GM18867 (cell line): Measurements from ENCODE around the gene TLE6.
A peak's percentile ranks its signal among the peaks of the same experiment; 100 is the strongest.
"Not testable (repeated sequence)": the region's sequence is repeated elsewhere in the genome, so short reads cannot be mapped to it uniquely, and the experiment has no call there.

ENCODE experiments used
- ATAC-seq: cut with Tn5 transposase; IDR thresholded peaks from one replicate; pipeline ENCODE4 v1.9.1; 2021; ENCODE audit warnings: mild to moderate bottlenecking, moderate library complexity; ENCODE audit not compliant: unreplicated experiment

TLE6 gene

DNA sequence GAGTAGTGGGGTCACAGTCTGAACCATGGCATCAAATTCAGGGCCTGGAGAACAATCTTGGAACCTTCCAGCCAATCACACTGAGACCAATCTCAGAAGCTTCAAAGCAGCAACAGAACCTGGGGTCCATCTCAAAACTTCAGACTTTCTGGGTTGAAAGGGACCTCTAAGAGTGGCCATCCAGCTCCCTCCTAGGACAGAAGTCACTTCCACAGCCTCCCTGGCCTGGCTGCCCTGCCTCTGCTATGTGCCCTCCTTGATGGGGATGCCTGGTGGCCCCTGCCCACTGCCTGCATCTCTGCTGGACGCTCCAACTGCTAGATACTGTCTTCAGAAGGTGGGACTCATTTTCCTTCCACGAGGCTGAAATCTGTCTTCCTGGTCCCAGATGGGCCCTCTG is 49.9 kb downstream of the TLE6 start:
- no peak for ATAC-seq

GRCh38 chr19:3027981-3028304 is 50.6 kb downstream of the TLE6 start:
- ATAC-seq: no peak

DNA sequence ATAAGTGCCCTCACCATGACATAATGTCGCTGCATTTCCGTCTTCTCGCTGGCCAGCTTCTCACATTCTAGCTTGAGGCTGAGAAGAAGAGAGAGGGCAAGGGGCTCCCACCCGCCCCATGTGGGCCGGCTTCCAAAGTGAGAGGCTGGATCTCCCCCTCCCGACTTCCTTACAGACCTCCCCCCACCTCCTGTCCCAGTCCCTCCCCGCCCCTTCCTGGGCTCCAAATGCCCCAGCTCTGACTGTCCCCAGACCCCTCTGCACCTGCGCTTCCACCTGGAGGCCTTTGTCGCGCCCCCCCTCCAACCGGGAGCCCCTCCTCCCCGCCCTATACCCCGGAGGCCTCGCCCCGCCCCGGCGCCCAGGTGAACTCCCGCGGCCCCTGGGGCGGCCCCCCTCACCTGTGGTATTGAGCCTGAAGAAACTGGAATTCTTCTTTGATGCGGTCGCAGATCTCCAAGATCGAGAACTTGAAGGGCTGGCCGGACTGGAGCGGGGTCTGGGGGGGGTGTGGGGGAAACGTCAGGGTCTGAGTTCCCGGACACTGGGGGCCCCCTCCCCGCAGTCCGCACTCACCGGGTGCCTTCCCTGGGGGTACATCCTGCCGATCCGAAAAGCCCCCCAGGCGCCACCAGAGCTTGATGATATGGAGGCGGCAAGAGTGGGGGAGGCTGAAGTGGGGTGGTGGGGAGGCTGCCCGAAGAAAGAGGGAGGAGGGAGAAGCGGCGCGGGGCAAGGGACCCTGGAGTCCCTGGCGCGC is 51.1 kb downstream of the TLE6 start:
- no peak for ATAC-seq

GRCh38 chr19:3029065-3029923 is 51.9 kb downstream of the TLE6 start, which contains the start of gene TLE2:
TSS of gene TLE2 (minus strand) at chr19:3029280. CDS start at chr19:3028904, 376 bp downstream.
- ATAC-seq: no peak

DNA sequence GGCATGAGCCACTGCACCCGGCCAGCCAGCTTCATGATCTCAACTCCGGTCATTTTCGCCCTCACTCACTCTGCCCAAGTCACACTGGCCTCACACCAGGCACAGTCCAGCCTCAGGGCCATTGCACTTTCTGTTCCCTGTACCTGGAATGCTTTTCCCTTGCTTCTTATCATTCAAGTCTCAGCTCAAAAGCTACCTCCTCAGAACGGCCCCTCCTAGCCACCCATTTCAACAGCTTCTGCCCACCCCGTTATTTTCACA is 54.2 kb downstream of the TLE6 start:
- no peak for ATAC-seq

- no peak for ATAC-seq
These were observed 56.4 kb downstream of the TLE6 start for GRCh38 chr19:3033595-3034405.

DNA sequence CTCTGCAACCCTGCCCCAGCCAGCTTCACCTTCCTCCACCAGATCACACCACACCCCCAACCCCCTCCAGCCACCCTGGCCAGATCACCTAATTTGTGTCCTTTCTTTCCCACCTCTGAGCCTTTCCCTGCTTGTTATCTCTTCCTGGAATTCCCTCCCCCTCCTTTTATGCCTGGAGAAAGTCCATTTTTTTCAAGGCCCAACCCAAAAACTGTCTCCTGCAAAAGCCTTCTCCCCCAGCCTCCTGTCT is 57.0 kb downstream of the TLE6 start:
- ATAC-seq: no peak

GRCh38 chr19:3034656-3035541 is 57.5 kb downstream of the TLE6 start:
- no peak for ATAC-seq

DNA sequence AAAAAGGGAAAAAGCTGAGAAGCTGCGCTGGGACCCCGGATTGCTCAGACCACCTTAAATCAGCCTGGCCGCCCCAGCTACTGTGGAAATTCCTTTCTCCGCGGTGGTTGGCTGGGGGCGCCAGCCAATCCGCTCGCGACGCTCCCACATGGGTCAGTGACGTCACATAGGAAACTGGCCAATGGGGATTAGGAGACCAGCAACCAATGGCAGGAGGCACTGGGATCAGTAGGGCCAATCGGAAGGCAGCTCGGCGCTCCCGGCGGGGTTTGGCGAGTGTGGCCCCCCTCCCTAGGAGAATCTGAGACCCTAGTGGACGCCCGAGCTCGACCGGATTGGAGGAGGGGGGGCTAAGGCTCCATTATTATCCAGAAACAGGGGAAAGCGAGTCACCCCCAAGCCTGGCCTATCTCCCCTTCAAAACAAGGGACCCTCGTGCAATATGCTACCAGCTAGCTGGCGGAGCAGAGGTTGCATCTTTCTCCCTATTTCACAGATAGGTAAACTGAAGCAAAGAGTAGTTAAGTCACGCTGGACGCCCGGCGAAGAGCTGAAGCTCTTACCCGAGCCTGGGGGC is 58.3 kb downstream of the TLE6 start:
- ATAC-seq: peak; percentile 85

DNA sequence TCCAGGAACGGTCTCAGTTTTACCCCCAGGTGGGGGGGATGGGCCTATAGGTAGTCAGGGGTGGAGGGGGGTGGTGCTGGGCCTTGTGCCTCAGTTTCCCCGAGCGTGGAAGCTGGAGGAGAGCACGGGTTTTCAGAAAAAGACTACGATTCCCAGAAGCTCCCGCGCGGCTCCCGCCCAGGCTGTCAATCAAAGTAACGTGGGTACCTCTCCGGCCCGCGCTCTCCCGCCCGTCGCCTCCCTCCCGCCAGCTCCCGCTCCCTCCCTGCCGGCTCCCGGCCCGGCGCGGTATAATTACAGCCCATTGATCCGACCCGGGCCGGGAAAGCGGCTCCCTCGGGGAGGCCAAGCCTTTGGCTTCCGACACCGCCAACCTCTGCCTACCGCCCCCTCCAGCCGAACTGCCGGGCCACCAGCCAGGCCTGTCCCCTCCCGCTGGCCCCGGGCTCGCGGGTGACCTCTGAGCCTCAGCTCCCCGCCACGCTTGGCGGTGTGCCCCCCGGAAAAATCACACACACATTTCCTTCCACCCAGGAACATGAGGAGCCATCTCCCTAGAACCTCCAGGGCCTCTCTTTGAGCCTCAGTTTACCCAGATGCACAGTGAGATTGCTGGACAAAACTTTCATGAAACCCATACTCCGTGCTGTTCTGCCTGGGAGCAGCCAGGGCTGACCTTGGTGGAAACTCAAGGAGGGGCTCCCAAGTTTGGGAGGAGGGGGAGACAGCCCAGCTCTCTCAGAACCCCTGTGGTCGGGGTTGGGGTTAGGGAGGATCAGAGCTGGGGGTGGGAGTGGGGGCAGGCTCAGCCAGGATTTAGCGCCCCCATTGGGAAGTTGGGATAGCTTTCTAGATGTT is 59.0 kb downstream of the TLE6 start:
- peak; percentile 43 for ATAC-seq

- not testable (repeated sequence) for ATAC-seq
These were observed 59.7 kb downstream of the TLE6 start for GRCh38 chr19:3036977-3037544.

- no peak for ATAC-seq
These were observed 60.9 kb downstream of the TLE6 start for GRCh38 chr19:3038214-3038613.

DNA sequence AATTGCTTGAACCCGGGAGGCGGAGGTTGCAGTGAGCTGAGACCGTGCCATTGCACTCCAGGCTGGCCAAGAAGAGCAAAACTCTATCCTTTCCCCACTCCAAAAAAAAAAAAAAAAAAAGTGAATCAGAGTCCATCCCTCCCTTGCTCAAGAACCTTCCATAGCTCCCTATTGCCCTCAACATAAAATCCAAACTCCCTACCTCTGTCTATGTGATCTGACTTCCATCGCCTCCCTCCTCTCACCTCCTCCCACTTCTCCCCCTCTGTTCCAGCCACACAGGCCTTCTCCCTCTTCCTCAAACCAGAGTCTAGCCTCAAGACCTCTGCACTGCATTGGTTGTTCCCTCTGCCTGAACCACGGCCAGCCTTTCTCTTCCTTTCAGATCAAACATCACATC is 61.8 kb downstream of the TLE6 start:
- no peak for ATAC-seq

DNA sequence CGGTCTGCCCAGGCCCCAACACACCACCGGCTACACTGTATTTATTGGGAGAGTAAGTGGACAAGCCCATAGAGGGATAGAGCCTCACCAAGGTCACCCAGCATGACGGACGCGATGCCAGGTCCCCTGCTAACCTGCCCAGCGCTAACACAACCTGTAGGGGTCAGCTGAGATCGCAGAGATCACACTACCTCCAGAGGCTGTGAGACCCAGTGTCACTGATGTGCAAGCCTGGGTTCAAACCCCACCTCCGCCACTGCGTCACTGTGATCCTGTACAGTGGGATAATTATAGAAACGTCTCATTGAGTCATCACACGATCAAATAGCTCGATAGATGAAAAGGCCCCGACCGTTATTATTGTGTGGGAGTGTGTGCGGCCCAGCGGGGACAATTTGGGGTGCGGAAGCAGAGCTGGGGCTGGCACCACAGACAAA is 62.3 kb downstream of the TLE6 start:
- ATAC-seq: no peak

DNA sequence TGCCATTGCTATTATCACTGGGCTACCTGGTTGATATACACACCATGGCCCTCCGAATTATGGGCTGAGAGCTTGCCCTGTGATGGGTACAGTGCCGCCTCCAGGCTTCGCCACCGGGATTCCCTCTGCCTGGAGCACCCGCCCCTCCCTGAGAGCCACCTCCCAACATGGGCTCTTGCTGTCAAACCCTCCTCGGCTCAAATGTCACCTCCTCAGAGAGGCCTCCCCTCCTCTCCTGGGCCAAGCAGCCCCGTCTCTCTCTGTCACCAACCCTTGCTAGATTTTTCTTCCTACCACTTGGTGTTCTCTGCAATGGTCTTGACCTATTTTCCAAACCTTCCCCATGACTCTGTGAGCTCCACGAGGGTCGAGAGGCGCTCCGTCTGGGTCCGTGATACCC is 64.0 kb downstream of the TLE6 start:
- ATAC-seq: no peak

DNA sequence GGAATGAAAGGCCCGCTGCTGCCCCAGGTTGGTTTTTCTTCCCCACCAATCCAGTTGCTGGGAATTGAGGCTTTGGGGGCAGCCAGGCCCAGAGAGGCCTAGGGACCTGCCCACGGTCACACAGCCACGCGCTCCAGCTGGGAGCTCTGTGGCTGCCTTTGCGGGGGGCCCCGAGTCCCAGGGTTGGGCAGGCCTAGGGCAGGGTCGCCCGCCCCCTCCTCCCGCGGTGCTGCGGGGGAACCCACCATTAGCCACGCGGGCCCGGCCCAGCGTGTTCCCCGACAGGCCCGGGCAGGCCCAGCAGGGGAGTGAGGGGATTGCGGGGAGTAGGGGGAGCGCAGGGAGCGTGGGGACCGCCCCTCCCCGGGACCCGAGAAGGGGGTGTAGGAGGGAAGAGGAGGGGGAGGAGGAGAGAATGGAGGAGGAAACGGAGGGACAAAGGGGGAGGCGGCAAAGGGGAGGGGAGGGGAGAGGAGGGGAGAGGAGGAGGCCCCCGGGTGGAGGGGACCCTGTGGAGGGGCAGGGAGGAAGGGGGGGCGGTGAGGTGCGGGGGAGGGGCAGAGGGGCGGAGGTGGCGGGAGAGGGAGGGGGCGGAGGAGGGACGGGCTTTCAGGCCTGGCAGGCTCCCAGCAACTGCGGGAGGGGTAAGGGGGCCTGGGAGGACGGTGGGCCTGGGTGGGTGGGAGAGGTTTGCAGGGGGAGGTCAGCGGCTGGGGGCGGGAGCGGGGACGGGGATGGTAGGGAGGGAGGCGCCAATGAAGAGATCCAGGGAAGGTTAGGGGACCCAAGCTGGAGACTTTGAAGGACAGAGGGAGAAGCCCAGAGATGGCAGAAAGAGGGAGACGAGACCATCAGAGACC is 64.6 kb downstream of the TLE6 start:
- no peak for ATAC-seq

GRCh38 chr19:3042621-3043267 is 65.4 kb downstream of the TLE6 start:
- ATAC-seq: no peak
